ENCODE results near the gene FAM204A. TPM values are rescaled to one million over a fixed set of nuclear protein-coding genes. Genes with fewer than 3 reads are reported as not detected.

FAM204A gene
- polyA plus RNA-seq, 3 donors: 24.6 to 191 (median 139) TPM

DNA sequence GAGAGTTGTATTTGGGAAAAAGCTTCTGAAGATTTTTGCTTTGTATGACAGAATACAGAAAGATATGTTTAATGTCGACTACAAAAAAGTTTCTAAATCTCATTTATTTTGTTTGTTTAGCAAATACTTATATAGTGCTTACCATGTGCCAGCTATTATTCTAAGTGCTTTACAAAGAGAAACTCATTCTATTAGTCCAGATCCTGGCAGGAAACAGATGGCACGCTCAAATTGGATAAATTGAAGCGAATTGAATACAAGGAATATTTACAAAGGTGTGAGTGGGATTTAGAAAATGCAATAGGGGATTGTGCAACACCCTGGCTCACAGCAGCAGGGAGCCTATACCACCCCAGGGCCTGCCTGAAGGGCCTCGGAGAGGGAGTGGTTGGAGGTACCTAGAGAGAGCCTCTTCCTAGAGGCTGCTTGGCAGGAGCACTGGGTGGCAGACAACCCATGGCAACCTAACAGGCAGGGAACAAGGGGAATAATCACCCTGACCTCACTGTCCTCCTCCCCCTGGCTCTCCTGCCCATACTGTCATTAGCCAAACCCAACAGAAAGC, 27.6 kb upstream of the FAM204A start:
- Mint-ChIP-seq H3K27ac (no peak overlapping the region), H3K4me1 (no peaks in the 10 kb centered on the region), H3K9me3 (peaks cover 4 to 25% (median 19%) of the 10 kb centered on the region in 7 donors), H3K27me3 (ENCODE audit: low read depth in 3 of 3) (peaks cover 4 to 18% (median 4%) of the 10 kb centered on the region in 3 donors), H3K4me3 (no peak overlapping the region), H3K36me3 (no peaks in the 10 kb centered on the region)
- no peak for DNase-seq
- intact Hi-C loops (cut with micrococcal nuclease): no loop called here
- Histone ChIP-seq H3K4me2 (replicated peaks; ENCODE audit: extremely low read depth, low read length, poor library complexity, severe bottlenecking) (no peak overlapping the region), H3K9me3 (replicated peaks in 1 of 2; ENCODE audit: control insufficient read depth in 1 of 2, insufficient read depth in 1 of 2, low read length in 2 of 2) (peaks cover 0 to 4% of the 10 kb centered on the region in 2 donors), H3K36me3 (replicated peaks in 1 of 2; ENCODE audit: control insufficient read depth in 1 of 2, insufficient read depth in 2 of 2, low read length in 2 of 2) (no peaks in the 10 kb centered on the region), H4K20me1 (ENCODE audit: insufficient read depth, low read length) (no peaks in the 10 kb centered on the region), H3K27me3 (ENCODE audit: control insufficient read depth in 2 of 2, insufficient read depth in 2 of 2, low read length in 2 of 2) (peaks cover 5 to 13% of the 10 kb centered on the region in 2 donors), H3K27ac (ENCODE audit: low read depth in 1 of 2, low read length in 2 of 2) (no peak overlapping the region), H3K9ac (ENCODE audit: insufficient read depth, low read length, poor library complexity, severe bottlenecking) (no peak overlapping the region), H3K4me1 (ENCODE audit: control insufficient read depth in 1 of 2, insufficient read depth in 2 of 2, low read length in 2 of 2) (no peaks in the 10 kb centered on the region), H2AFZ (ENCODE audit: insufficient read depth, low read depth, low read length, poor library complexity, severe bottlenecking) (no peak overlapping the region), H3K79me2 (ENCODE audit: insufficient read depth, low read length) (no peaks in the 10 kb centered on the region), H3K4me3 (replicated peaks in 1 of 3; ENCODE audit: low read depth in 2 of 3, low read length in 3 of 3) (no peak overlapping the region)
- TF ChIP-seq, protein P1, sequence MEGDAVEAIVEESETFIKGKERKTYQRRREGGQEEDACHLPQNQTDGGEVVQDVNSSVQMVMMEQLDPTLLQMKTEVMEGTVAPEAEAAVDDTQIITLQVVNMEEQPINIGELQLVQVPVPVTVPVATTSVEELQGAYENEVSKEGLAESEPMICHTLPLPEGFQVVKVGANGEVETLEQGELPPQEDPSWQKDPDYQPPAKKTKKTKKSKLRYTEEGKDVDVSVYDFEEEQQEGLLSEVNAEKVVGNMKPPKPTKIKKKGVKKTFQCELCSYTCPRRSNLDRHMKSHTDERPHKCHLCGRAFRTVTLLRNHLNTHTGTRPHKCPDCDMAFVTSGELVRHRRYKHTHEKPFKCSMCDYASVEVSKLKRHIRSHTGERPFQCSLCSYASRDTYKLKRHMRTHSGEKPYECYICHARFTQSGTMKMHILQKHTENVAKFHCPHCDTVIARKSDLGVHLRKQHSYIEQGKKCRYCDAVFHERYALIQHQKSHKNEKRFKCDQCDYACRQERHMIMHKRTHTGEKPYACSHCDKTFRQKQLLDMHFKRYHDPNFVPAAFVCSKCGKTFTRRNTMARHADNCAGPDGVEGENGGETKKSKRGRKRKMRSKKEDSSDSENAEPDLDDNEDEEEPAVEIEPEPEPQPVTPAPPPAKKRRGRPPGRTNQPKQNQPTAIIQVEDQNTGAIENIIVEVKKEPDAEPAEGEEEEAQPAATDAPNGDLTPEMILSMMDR (IDR thresholded peaks at IDR 0.05): no peak
- 67% methylated on average over 2 of the region's 4 CpGs for WGBS (ENCODE audit: insufficient coverage)

DNA sequence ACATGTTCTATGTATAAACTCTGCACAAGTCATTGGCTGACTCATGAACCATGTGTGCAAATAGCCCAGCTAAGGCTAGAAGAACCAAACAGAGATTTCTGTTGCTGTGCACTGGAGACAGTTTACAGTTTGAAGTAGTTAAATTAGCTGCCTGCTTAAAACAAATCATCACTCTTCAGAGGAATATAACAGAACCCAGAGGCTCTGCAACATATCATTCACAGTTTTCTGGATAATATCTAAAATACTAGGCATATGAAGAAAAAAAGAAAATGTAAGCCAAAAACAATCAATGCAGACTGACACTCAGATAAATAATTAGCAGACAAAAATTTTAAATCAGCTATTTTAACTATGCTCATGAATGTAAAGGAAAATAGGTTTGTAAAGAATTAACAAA, 23.6 kb upstream of the FAM204A start:
- intact Hi-C loops (cut with micrococcal nuclease): no loop called here
- no peak overlapping the region for H3K4me3 Mint-ChIP-seq
- DNase-seq: no peak
- no peaks in the 10 kb centered on the region for H3K4me1 Mint-ChIP-seq
- H2AFZ ChIP-seq (ENCODE audit: insufficient read depth, low read depth, low read length, poor library complexity, severe bottlenecking): no peak overlapping the region
- no peaks in the 10 kb centered on the region for H3K36me3 ChIP-seq (replicated peaks in 1 of 2; ENCODE audit: control insufficient read depth in 1 of 2, insufficient read depth in 2 of 2, low read length in 2 of 2)
- H3K79me2 ChIP-seq (ENCODE audit: insufficient read depth, low read length): no peaks in the 10 kb centered on the region
- peaks cover 3 to 6% (median 4%) of the 10 kb centered on the region in 3 donors for H3K27me3 Mint-ChIP-seq (ENCODE audit: low read depth in 3 of 3)
- no peaks in the 10 kb centered on the region for H4K20me1 ChIP-seq (ENCODE audit: insufficient read depth, low read length)
- H3K27ac Mint-ChIP-seq: no peak overlapping the region
- TF ChIP-seq, protein P1 (IDR thresholded peaks at IDR 0.05): no peak
- H3K27ac ChIP-seq (ENCODE audit: low read depth in 1 of 2, low read length in 2 of 2): no peak overlapping the region
- no peak overlapping the region for H3K9ac ChIP-seq (ENCODE audit: insufficient read depth, low read length, poor library complexity, severe bottlenecking)
- no peaks in the 10 kb centered on the region for H3K36me3 Mint-ChIP-seq
- no peaks in the 10 kb centered on the region for H3K4me1 ChIP-seq (ENCODE audit: control insufficient read depth in 1 of 2, insufficient read depth in 2 of 2, low read length in 2 of 2)
- H3K9me3 Mint-ChIP-seq: peaks cover 4 to 24% (median 21%) of the 10 kb centered on the region in 7 donors
- H3K9me3 ChIP-seq (replicated peaks in 1 of 2; ENCODE audit: control insufficient read depth in 1 of 2, insufficient read depth in 1 of 2, low read length in 2 of 2): peaks cover 0 to 4% of the 10 kb centered on the region in 2 donors
- H3K4me3 ChIP-seq (replicated peaks in 1 of 3; ENCODE audit: low read depth in 2 of 3, low read length in 3 of 3): no peak overlapping the region
- no peak overlapping the region for H3K4me2 ChIP-seq (replicated peaks; ENCODE audit: extremely low read depth, low read length, poor library complexity, severe bottlenecking)
- H3K27me3 ChIP-seq (ENCODE audit: control insufficient read depth in 2 of 2, insufficient read depth in 2 of 2, low read length in 2 of 2): no peaks in the 10 kb centered on the region

Data from CD14-positive monocyte (primary cell).